Smooth muscle cell (in vitro differentiated cells): ENCODE data around the gene TMEM237. TPM values are rescaled to one million over a fixed set of nuclear protein-coding genes. Genes with fewer than 3 reads are reported as not detected.

ENCODE experiments used
- polyA plus RNA-seq: library from polyadenylated mRNA; unstranded; fragments of >200 nt; fragmentation: Nextera tagmentation; extraction: Ambion mirVana; gene quantifications from 2 replicates; pipeline ENCODE4 v1.2.1, GENCODE V29; 2016
- small RNA-seq: library from RNA; depleted of rRNA; stranded (forward); fragments of <200 nt; gene quantifications from one replicate; pipeline ENCODE3, GENCODE V24; 2014
- total RNA-seq: library from RNA; depleted of rRNA; stranded (reverse); fragments of >200 nt; gene quantifications from 2 replicates; pipeline ENCODE4 v1.2.3, GENCODE V29; 2014

Gene TMEM237
- total and polyA plus RNA-seq, 2 experiments from 2014 or later, result 25.6 to 47.4 TPM

Small RNAs within 50 kb of the gene (small RNA-seq; reads per million reads assigned to genes)
- gene RNU6-651P, result not detected

Other genes with a start within 250 kb of the TMEM237 start
- gene TRAK2, start 192.0 kb downstream of the TMEM237 start, total RNA-seq, result 15.7 and 18.9 TPM in 2 replicates
- gene TRAK2, start 192.0 kb downstream of the TMEM237 start, polyA plus RNA-seq, result 6.3 and 6.6 TPM in 2 replicates
- gene STRADB, start 191.8 kb downstream of the TMEM237 start, total RNA-seq, result 19.4 and 20.5 TPM in 2 replicates
- 15.8 and 18.8 TPM in 2 replicates for gene STRADB, start 191.8 kb downstream of the TMEM237 start, polyA plus RNA-seq
- gene MPP4, start 55.1 kb upstream of the TMEM237 start, total RNA-seq, result 0.90 and 1.8 TPM in 2 replicates
- gene MPP4, start 55.1 kb upstream of the TMEM237 start, polyA plus RNA-seq, result 0.40 TPM in 1 of 2 replicates, not detected in the other
- 22.7 and 24.4 TPM in 2 replicates for gene ALS2, start 137.4 kb upstream of the TMEM237 start, total RNA-seq
- 9.5 and 11.0 TPM in 2 replicates for gene ALS2, start 137.4 kb upstream of the TMEM237 start, polyA plus RNA-seq
- 0.40 and 2.2 TPM in 2 replicates for gene CDK15, start 163.0 kb upstream of the TMEM237 start, total RNA-seq
- 0.93 and 1.8 TPM in 2 replicates for gene CDK15, start 163.0 kb upstream of the TMEM237 start, polyA plus RNA-seq